SH-SY5Y (cell line): ENCODE measurements around the gene STAG2.

Experiments used
- GATA2 ChIP-seq: IDR thresholded peaks from 2 replicates; pipeline ENCODE4 v1.6.1; 2011; ENCODE audit warnings: mild to moderate bottlenecking, low read depth, low read length
- GATA3 ChIP-seq: IDR thresholded peaks from 2 replicates; pipeline ENCODE4 v1.6.1; 2011; ENCODE audit warnings: low read depth, mild to moderate bottlenecking, low read length, moderate library complexity

DNA sequence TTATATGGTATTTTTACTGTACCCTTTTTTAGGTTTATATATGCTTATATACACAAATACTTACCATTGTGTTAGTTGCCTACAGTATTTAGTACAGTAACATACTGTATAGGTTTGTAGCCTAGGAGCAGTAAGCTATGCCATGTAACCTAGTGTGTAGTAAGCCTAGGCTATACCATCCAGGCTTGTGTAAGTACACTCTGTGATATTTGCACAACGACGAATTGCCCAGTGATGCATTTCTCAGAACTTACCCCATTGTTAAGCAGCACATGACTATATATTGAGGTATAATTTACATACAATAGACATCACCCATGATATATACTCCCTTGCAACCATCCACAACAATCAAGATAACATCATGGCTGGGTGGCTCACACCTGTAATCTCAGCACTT lies 40.1 kb downstream of the STAG2 start:
- TF ChIP-seq GATA3: no peak
- TF ChIP-seq GATA2: no peak
